Upper lobe of right lung (tissue), 1 donor: Measurements from ENCODE around the gene PNPLA5. TPM values are rescaled to one million over a fixed set of nuclear protein-coding genes. Genes with fewer than 3 reads are reported as not detected.
"Not testable (repeated sequence)": the region's sequence is repeated elsewhere in the genome, so short reads cannot be mapped to it uniquely, and the experiment has no call there.

ENCODE experiments used
- ATAC-seq: fragments of 200-7000 bp; cut with Tn5 transposase; one replicate; pipeline ENCODE4 v1.9.1; 2020; ENCODE audit warnings: mild to moderate bottlenecking, moderate library complexity
- DNase-seq: peaks from one replicate; pipeline ENCODE4 v3.0.0-alpha.2; 2020
- H3K27ac ChIP-seq: fragments of 200-600 bp; one replicate; pipeline ENCODE4 v1.8.0; 2022
- H3K27me3 ChIP-seq: fragments of 200-600 bp; one replicate; pipeline ENCODE4 v1.8.0; 2022; ENCODE audit warnings: mild to moderate bottlenecking
- H3K36me3 ChIP-seq: fragments of 200-600 bp; one replicate; pipeline ENCODE4 v1.8.0; 2022
- H3K4me1 ChIP-seq: fragments of 200-600 bp; one replicate; pipeline ENCODE4 v1.8.0; 2022
- H3K4me3 ChIP-seq: fragments of 200-600 bp; one replicate; pipeline ENCODE4 v1.8.0; 2022; ENCODE audit warnings: mild to moderate bottlenecking
- H3K9me3 ChIP-seq: fragments of 200-600 bp; one replicate; pipeline ENCODE4 v1.8.0; 2022
- CTCF ChIP-seq: fragments of 200-600 bp; IDR thresholded peaks from one replicate; pipeline ENCODE4 v1.8.0; 2022; ENCODE audit warnings: antibody characterized with exemption
- intact Hi-C: fragments of 100-400 bp; cut with DNase I; formaldehyde crosslinking; loops from one replicate; pipeline ENCODE4 v1.11.0; 2022
- total RNA-seq: library from RNA; stranded (reverse); fragmentation: NEBNext Ultra II Directional; extraction: Animal tissue kit (Norgen Biotek cat#: 25700); gene quantifications from one replicate; pipeline ENCODE4 v1.2.1, GENCODE V29; 2021
- donor health status: DM: no; HTN: yes; CAD: no; lungs with severe emphysema.

PNPLA5 gene
- total RNA-seq, 1 donor from 2014 or later = not detected

DNA sequence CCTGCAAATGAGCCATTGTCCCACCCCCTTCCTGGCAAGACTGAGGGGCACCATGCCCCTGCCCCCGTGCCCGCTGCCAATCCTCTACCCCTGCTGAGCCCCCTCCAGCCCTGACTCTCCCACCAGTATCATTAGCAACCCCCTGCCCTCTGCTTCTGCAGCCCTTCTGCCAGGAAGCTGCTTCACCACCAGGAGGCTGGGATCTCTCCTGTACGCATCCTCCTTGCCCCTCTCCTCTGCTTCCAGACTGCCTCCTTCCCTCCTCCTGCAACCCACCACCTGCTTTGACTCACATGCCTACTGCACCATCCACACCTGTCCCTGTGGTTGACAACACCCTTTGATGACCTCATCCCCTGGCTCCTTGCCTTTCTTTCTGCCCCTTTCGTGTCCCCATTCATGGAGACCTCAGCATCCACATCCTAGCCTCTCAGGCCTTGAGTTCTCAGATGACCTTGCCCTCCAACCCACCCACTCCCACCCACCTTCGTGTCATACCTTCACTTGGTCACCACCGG is 18.4 kb upstream of the PNPLA5 start:
- Histone ChIP-seq H3K27ac (no peak overlapping the region), H3K4me3 (no peak overlapping the region), H3K9me3 (no peaks in the 10 kb centered on the region), H3K4me1 (no peaks in the 10 kb centered on the region), H3K27me3 (peaks cover 6% of the 10 kb centered on the region), H3K36me3 (no peaks in the 10 kb centered on the region)
- DNase-seq (no peak), ATAC-seq (no peak)
- TF ChIP-seq CTCF = no peak
- intact Hi-C loops = no loop called here

DNA sequence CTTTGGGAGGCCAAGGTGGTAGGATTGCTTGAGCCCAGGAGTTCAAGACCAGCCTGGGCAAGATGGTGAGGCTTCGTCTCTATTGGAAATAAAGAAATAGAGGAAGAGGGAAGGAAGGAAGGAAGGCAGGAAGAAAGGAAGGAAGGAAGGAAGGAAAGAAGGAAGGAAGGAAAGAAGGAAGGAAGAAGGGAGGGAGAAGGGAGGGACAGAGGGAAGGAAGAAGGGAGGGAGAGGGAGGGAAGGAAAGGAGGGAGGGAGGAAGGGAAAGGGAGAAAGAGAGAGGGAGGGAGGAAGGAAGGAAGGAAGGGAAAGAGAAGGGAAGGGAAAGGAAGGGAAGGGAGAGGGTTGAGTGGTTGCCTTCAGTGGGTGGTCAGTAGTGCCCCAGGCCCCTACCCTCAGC is 17.9 kb upstream of the PNPLA5 start:
- H3K27me3 ChIP-seq = peaks cover 6% of the 10 kb centered on the region
- no peak for ATAC-seq
- H3K4me1 ChIP-seq = no peaks in the 10 kb centered on the region
- no peak for TF ChIP-seq CTCF
- no peak for DNase-seq
- no peak overlapping the region for H3K27ac ChIP-seq
- H3K9me3 ChIP-seq = no peaks in the 10 kb centered on the region
- no peak overlapping the region for H3K4me3 ChIP-seq
- no peaks in the 10 kb centered on the region for H3K36me3 ChIP-seq
- intact Hi-C loops = no loop called here

DNA sequence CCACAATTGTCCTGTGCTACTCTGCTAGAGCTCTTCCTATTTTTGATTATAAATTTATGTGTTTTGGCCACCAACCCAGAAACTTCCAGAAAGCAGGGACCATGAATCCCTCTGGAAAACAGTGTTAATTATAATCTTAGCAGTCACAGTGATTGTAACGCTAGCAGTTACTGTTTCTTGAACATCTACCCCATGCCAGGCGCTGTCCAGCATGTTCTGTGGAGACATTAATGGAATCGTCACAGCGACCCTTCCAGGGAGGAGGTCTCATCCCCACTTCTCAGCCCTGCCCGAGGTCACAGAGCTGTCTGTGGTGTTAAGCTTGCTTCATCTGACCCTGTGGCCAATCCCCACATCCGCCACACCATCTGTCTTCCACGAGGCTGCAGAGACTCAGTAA is 13.9 kb upstream of the PNPLA5 start:
- no peak for TF ChIP-seq CTCF
- DNase-seq = no peak
- Histone ChIP-seq H3K27ac (no peak overlapping the region), H3K4me1 (no peaks in the 10 kb centered on the region), H3K9me3 (no peaks in the 10 kb centered on the region), H3K36me3 (no peaks in the 10 kb centered on the region), H3K4me3 (no peak overlapping the region), H3K27me3 (peaks cover 3% of the 10 kb centered on the region)
- no peak for ATAC-seq
- intact Hi-C loops = no loop called here

GRCh38 chr22:43904412-43904811 is 12.6 kb upstream of the PNPLA5 start:
- H3K9me3 ChIP-seq, H3K4me3 ChIP-seq, DNase-seq, H3K4me1 ChIP-seq, H3K27me3 ChIP-seq, H3K36me3 ChIP-seq, intact Hi-C loops, H3K27ac ChIP-seq, ATAC-seq: not testable (repeated sequence)
- peak; percentile 39 for TF ChIP-seq CTCF

GRCh38 chr22:43903033-43903432 is 11.2 kb upstream of the PNPLA5 start:
- intact Hi-C loops, H3K4me1 ChIP-seq, ATAC-seq, H3K36me3 ChIP-seq, H3K27me3 ChIP-seq, H3K4me3 ChIP-seq, DNase-seq, H3K9me3 ChIP-seq, H3K27ac ChIP-seq: not testable (repeated sequence)

- Histone ChIP-seq H3K27ac (no peak overlapping the region), H3K4me3 (no peak overlapping the region), H3K4me1 (no peaks in the 10 kb centered on the region), H3K36me3 (no peaks in the 10 kb centered on the region), H3K27me3 (peaks cover 4% of the 10 kb centered on the region), H3K9me3 (no peaks in the 10 kb centered on the region)
- DNase-seq = no peak
- ATAC-seq = no peak
- intact Hi-C loops = no loop called here
- no peak for TF ChIP-seq CTCF
These were observed 10.3 kb upstream of the PNPLA5 start for GRCh38 chr22:43901976-43902643.
